CD8-positive, alpha-beta memory T cell (primary cell): Measurements from ENCODE around the gene TLCD3B. TPM values are rescaled to one million over a fixed set of nuclear protein-coding genes. Genes with fewer than 3 reads are reported as not detected.

Experiments used
- CTCF ChIA-PET: fragments of 350-600 bp; sonication (Branson Sonifier 250); formaldehyde crosslinking; loops from one replicate; lab custom pipeline; 2021; ENCODE audit warnings: antibody characterized with exemption; lab: Charles Lee
- POLR2A ChIA-PET: fragments of 350-600 bp; sonication (Branson Sonifier 250); formaldehyde crosslinking; loops from one replicate; lab custom pipeline; 2021; ENCODE audit warnings: antibody characterized with exemption; lab: Charles Lee
- DNase-seq, 5 donors: peaks; one replicate each; pipeline versions ENCODE4 v3.0.0 to v3.0.0-alpha.2; 2020 to 2022; ENCODE audit warnings: mixed read lengths in 1 of 5
- H3K27ac ChIP-seq: one replicate; pipeline ENCODE4 v1.7.0; 2013; ENCODE audit warnings: low read depth, mild to moderate bottlenecking, low read length, moderate library complexity
- H3K27me3 ChIP-seq: 2 replicates; pipeline ENCODE4 v1.7.0; 2013; ENCODE audit warnings: low read length, mild to moderate bottlenecking; ENCODE audit not compliant: insufficient read depth, poor library complexity, severe bottlenecking
- H3K36me3 ChIP-seq: 2 replicates; pipeline ENCODE4 v1.7.0; 2013; ENCODE audit warnings: mild to moderate bottlenecking, low read length, moderate library complexity; ENCODE audit not compliant: insufficient read depth
- H3K4me1 ChIP-seq: 2 replicates; pipeline ENCODE4 v1.7.0; 2013; ENCODE audit warnings: mild to moderate bottlenecking, low read length, moderate library complexity; ENCODE audit not compliant: insufficient read depth
- H3K4me3 ChIP-seq: 2 replicates; pipeline ENCODE4 v1.7.0; 2013; ENCODE audit warnings: mild to moderate bottlenecking, low read length
- H3K9me3 ChIP-seq: 2 replicates; pipeline ENCODE4 v1.7.0; 2013; ENCODE audit warnings: mild to moderate bottlenecking, low read length
- H3K27ac Mint-ChIP-seq, 8 donors: one replicate each; pipeline ENCODE4 v1.8.0; 2020 to 2021; ENCODE audit warnings: mixed read lengths in 8 of 8, mild to moderate bottlenecking in 6 of 8, inconsistent platforms in 3 of 8, moderate library complexity in 3 of 8
- H3K27me3 Mint-ChIP-seq, 2 donors: one replicate each; pipeline ENCODE4 v1.8.0; 2020 to 2021; ENCODE audit warnings: mixed read lengths in 2 of 2, mild to moderate bottlenecking in 1 of 2, moderate library complexity in 1 of 2
- H3K36me3 Mint-ChIP-seq, 3 donors: one replicate each; pipeline ENCODE4 v1.8.0; 2020 to 2021; ENCODE audit warnings: mixed read lengths in 3 of 3, inconsistent platforms in 1 of 3, mild to moderate bottlenecking in 1 of 3
- H3K4me1 Mint-ChIP-seq, 3 donors: one replicate each; pipeline ENCODE4 v1.8.0; 2020 to 2021; ENCODE audit warnings: mixed read lengths in 3 of 3, inconsistent platforms in 1 of 3, mild to moderate bottlenecking in 1 of 3
- H3K4me3 Mint-ChIP-seq, 7 donors: one replicate each; pipeline ENCODE4 v1.8.0; 2020 to 2021; ENCODE audit warnings: mixed read lengths in 7 of 7, mild to moderate bottlenecking in 6 of 7, moderate library complexity in 4 of 7, inconsistent platforms in 2 of 7
- H3K9me3 Mint-ChIP-seq, 5 donors: one replicate each; pipeline ENCODE4 v1.8.0; 2020 to 2022; ENCODE audit warnings: mixed read lengths in 5 of 5, mild to moderate bottlenecking in 3 of 5, moderate library complexity in 2 of 5, inconsistent platforms in 1 of 5
- polyA plus RNA-seq: library from polyadenylated mRNA; unstranded; fragments of 300-500 nt; fragmentation: Illumina TruSeq; gene quantifications from one replicate; pipeline ENCODE4 v1.2.3, GENCODE V29; 2021
- total RNA-seq, 2 experiments: library from RNA; stranded (reverse); gene quantifications; one replicate each; pipeline ENCODE4 v1.2.3, GENCODE V29; 2021

The TLCD3B gene
- total and polyA plus RNA-seq, 3 experiments from 2014 or later: 0.55 to 0.84 TPM; not detected in 1

DNA sequence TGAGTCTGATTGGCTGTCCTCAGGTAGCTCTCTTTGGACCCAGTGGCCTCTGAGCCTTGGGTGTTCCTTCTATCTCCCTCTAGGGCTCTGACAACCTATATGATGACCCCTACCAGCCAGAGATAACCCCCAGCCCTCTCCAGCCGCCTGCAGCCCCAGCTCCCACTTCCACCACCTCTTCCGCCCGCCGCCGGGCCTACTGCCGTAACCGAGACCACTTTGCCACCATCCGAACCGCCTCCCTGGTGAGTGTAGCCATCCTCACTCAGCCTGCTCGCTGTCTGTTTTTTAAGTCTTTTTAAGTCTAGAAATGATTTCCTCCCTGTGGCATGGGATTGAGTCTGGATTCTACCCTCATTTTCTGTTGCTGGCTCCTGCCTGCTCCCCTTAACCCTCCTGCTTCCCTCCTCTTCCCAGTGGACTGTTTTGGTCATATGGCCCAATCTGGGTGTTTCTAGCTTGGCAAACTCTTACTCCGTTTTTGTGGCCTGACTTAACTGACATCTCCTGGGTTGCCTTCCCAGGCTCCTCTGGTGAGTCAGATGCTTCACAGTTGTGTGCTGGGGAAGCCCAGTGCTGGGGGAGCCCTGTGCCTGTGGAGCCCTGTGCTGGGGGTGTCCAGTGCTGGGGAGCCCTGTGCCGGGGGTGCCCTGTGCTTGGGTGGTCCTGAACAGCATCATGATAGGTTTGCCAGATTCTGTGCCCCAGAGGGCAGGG lies 47.5 kb downstream of the TLCD3B start:
- Histone ChIP-seq H3K27ac (no peak overlapping the region), H3K27me3 (no peaks in the 10 kb centered on the region), H3K36me3 (peaks cover 67% of the 10 kb centered on the region), H3K4me1 (no peaks in the 10 kb centered on the region), H3K9me3 (no peaks in the 10 kb centered on the region), H3K4me3 (no peak overlapping the region)
- H3K9me3 Mint-ChIP-seq: no peaks in the 10 kb centered on the region
- H3K4me1 Mint-ChIP-seq: no peaks in the 10 kb centered on the region
- peaks cover 0 to 91% (median 22%) of the 10 kb centered on the region in 3 donors for H3K36me3 Mint-ChIP-seq
- peak overlapping the region in 1 of 7 donors; percentile 51 for H3K4me3 Mint-ChIP-seq
- peak in 1 of 5 donors; percentile 41 for DNase-seq
- ChIA-PET CTCF (no interaction called here), POLR2A (no interaction called here)
- H3K27me3 Mint-ChIP-seq: no peaks in the 10 kb centered on the region
- peak overlapping the region in 1 of 8 donors; percentile 56 for H3K27ac Mint-ChIP-seq

- ChIA-PET POLR2A (no interaction called here), CTCF (no interaction called here)
- Histone ChIP-seq H3K36me3 (peaks cover 74% of the 10 kb centered on the region), H3K27ac (no peak overlapping the region), H3K4me1 (no peaks in the 10 kb centered on the region), H3K9me3 (no peaks in the 10 kb centered on the region), H3K4me3 (no peak overlapping the region), H3K27me3 (no peaks in the 10 kb centered on the region)
- H3K36me3 Mint-ChIP-seq: peaks cover 0 to 91% (median 22%) of the 10 kb centered on the region in 3 donors
- H3K27ac Mint-ChIP-seq: peak overlapping the region in 1 of 8 donors; percentile 56
- no peak overlapping the region for H3K4me3 Mint-ChIP-seq
- H3K27me3 Mint-ChIP-seq: no peaks in the 10 kb centered on the region
- H3K9me3 Mint-ChIP-seq: no peaks in the 10 kb centered on the region
- peak in 1 of 5 donors; percentile 37 for DNase-seq
- no peaks in the 10 kb centered on the region for H3K4me1 Mint-ChIP-seq
Measured at GRCh38 chr16:29982560-29983419, 48.3 kb downstream of the TLCD3B start.

GRCh38 chr16:29978564-29979270 lies 52.4 kb downstream of the TLCD3B start:
- ChIA-PET CTCF (no interaction called here), POLR2A (no interaction called here)
- Mint-ChIP-seq H3K27me3 (no peaks in the 10 kb centered on the region), H3K36me3 (peaks cover 0 to 76% (median 16%) of the 10 kb centered on the region in 3 donors), H3K4me3 (no peak overlapping the region), H3K9me3 (no peaks in the 10 kb centered on the region), H3K27ac (peak overlapping the region in 2 of 8 donors; percentile 18 to 87), H3K4me1 (peaks cover 28 to 33% (median 29%) of the 10 kb centered on the region in 3 donors)
- no peak overlapping the region for H3K27ac ChIP-seq
- no peaks in the 10 kb centered on the region for H3K9me3 ChIP-seq
- peaks cover 26% of the 10 kb centered on the region for H3K4me1 ChIP-seq
- H3K4me3 ChIP-seq: no peak overlapping the region
- peaks cover 52% of the 10 kb centered on the region for H3K36me3 ChIP-seq
- no peaks in the 10 kb centered on the region for H3K27me3 ChIP-seq
- DNase-seq: no peak

- ChIA-PET POLR2A (no interaction called here), CTCF (no interaction called here)
- H3K9me3 Mint-ChIP-seq: no peaks in the 10 kb centered on the region
- H3K4me3 Mint-ChIP-seq: peak overlapping the region in 1 of 7 donors; percentile 70
- H3K27ac Mint-ChIP-seq: peak overlapping the region in 3 of 8 donors; percentile 6 to 37 (median 18)
- H3K4me1 Mint-ChIP-seq: peaks cover 33 to 38% (median 33%) of the 10 kb centered on the region in 3 donors
- H3K4me1 ChIP-seq: peaks cover 28% of the 10 kb centered on the region
- H3K4me3 ChIP-seq: no peak overlapping the region
- H3K9me3 ChIP-seq: no peaks in the 10 kb centered on the region
- DNase-seq: no peak
- H3K36me3 ChIP-seq: peaks cover 45% of the 10 kb centered on the region
- H3K27me3 Mint-ChIP-seq: no peaks in the 10 kb centered on the region
- H3K36me3 Mint-ChIP-seq: peaks cover 0 to 71% (median 12%) of the 10 kb centered on the region in 3 donors
- no peak overlapping the region for H3K27ac ChIP-seq
- no peaks in the 10 kb centered on the region for H3K27me3 ChIP-seq
Measured at GRCh38 chr16:29978081-29978480, 53.0 kb downstream of the TLCD3B start.

DNA sequence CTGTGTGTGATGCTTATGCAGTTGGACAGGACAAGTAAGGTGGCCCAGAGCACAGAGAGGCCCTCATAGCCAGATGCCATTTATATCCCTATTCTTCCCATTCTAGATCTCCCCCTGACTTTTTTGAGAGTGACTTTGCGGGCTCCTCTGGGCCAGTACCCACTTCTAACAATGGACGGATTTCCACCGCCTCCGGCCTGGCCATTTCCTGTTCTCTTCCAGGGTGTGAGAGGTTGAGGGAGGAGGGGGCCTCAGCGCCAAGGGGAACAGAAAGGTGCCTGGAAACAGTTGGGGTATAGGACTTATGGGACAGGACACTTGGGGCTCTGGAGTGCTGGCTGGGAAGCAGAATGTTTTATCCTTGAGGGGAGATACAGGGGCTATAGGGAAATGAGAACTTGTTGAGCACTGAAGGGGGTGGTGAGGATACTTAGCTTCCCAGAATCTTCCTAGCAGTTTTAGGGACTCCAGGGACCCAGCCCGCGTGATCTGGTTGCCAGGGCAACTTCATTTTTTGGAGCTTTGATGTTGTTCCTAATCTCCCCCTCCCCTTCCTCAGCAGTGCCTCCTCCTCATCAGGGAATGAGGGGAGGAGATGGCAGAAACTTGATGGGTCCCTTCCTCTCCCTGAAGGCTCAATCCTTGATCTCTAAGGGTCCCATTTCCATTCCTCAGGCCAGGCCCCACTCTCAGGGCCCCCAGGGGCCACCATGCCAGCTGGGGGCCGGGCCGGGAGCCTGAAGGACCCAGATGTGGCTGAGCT lies 53.8 kb downstream of the TLCD3B start:
- Histone ChIP-seq H3K27ac (no peak overlapping the region), H3K36me3 (peaks cover 37% of the 10 kb centered on the region), H3K4me3 (no peak overlapping the region), H3K27me3 (no peaks in the 10 kb centered on the region), H3K4me1 (peaks cover 31% of the 10 kb centered on the region), H3K9me3 (no peaks in the 10 kb centered on the region)
- Mint-ChIP-seq H3K27ac (peak overlapping the region in 5 of 8 donors; percentile 45 to 95 (median 86)), H3K4me3 (peak overlapping the region in 3 of 7 donors; percentile 4 to 76 (median 70)), H3K4me1 (peaks cover 34 to 39% (median 36%) of the 10 kb centered on the region in 3 donors), H3K36me3 (peaks cover 0 to 63% (median 9%) of the 10 kb centered on the region in 3 donors), H3K9me3 (no peaks in the 10 kb centered on the region), H3K27me3 (no peaks in the 10 kb centered on the region)
- CTCF ChIA-PET: no interaction called here
- POLR2A ChIA-PET: interaction anchor here (0.8 kb wide), 1 partner anchor 275 kb away, joined by 3 read pairs; no protein-coding TSS in a partner anchor
- DNase-seq: no peak

GRCh38 chr16:29975811-29976511 lies 55.1 kb downstream of the TLCD3B start:
- CTCF ChIA-PET: interaction anchor here (0.6 to 1.4 kb wide), 2 partner anchors 160 to 275 kb away, joined by 3 to 6 read pairs; partner anchors contain the start of gene PAGR1
- H3K4me1 ChIP-seq: peaks cover 31% of the 10 kb centered on the region
- no peaks in the 10 kb centered on the region for H3K27me3 ChIP-seq
- H3K4me3 ChIP-seq: peak overlapping the region; percentile 5
- peaks cover 25% of the 10 kb centered on the region for H3K36me3 ChIP-seq
- no peak for DNase-seq
- peaks cover 0 to 55% (median 5%) of the 10 kb centered on the region in 3 donors for H3K36me3 Mint-ChIP-seq
- no peaks in the 10 kb centered on the region for H3K9me3 ChIP-seq
- H3K27me3 Mint-ChIP-seq: no peaks in the 10 kb centered on the region
- peak overlapping the region; percentile 87 to 95 (median 94) for H3K4me3 Mint-ChIP-seq
- H3K4me1 Mint-ChIP-seq: peaks cover 34 to 39% (median 36%) of the 10 kb centered on the region in 3 donors
- no peak overlapping the region for H3K27ac ChIP-seq
- peak overlapping the region; percentile 71 to 98 (median 91) for H3K27ac Mint-ChIP-seq
- POLR2A ChIA-PET: interaction anchor here (1.2 kb wide), 2 partner anchors 15 to 191 kb away, joined by 3 to 4 read pairs; no protein-coding TSS in a partner anchor
- no peaks in the 10 kb centered on the region for H3K9me3 Mint-ChIP-seq
